A549 (cell line): ENCODE measurements around the gene FSHR. TPM values are rescaled to one million over a fixed set of nuclear protein-coding genes. Genes with fewer than 3 reads are reported as not detected.

Source experiments
- ATAC-seq, 2 experiments: fragments of 200-7000 bp in 1 of 2; fragments of >200 bp in 1 of 2; cut with Nextera tagmentation in 1 of 2; cut with Tn5 transposase in 1 of 2; 3 replicates each; pipeline versions ENCODE4 v1.8.0 to v1.9.1; 2018 to 2020; ENCODE audit warnings: mild to moderate bottlenecking in 1 of 2, moderate library complexity in 1 of 2
- CTCF ChIA-PET: fragments of 300-600 bp; sonication (Branson Sonifier 250); formaldehyde crosslinking; extraction: SDS; loops from one replicate; lab custom pipeline; 2021; ENCODE audit warnings: antibody characterized with exemption, inconsistent platforms; lab: Yijun Ruan, JAX
- POLR2A ChIA-PET: fragments of 350-600 bp; formaldehyde crosslinking; extraction: SDS; loops from one replicate; lab custom pipeline; 2021; ENCODE audit warnings: antibody characterized with exemption, inconsistent platforms; lab: Yijun Ruan, JAX
- DNase-seq, 2 experiments: peaks; one replicate each; pipeline versions ENCODE4 v3.0.0 to v3.0.0-alpha.2; 2011 to 2016; ENCODE audit warnings: low read depth in 1 of 2, low spot score in 1 of 2
- FAIRE-seq: peaks from 2 replicates; lab custom pipeline; 2011; peaks lifted over from hg19 to GRCh38; lab: Jason Lieb, UNC
- H3K27ac ChIP-seq, 2 experiments: fragments of >200 bp; sonication (Bioruptor Twin); formaldehyde crosslinking; 3 replicates each; pipeline ENCODE4 v1.5.1; 2016 to 2017
- H3K4me1 ChIP-seq: fragments of >200 bp; sonication (Bioruptor Twin); formaldehyde crosslinking; 3 replicates; pipeline ENCODE4 v1.6.1; 2016
- H3K4me2 ChIP-seq: fragments of >200 bp; sonication (Bioruptor Twin); formaldehyde crosslinking; 3 replicates; pipeline ENCODE4 v1.6.1; 2016
- H3K4me3 ChIP-seq: fragments of >200 bp; sonication (Bioruptor Twin); formaldehyde crosslinking; 3 replicates; pipeline ENCODE4 v1.5.1; 2016
- H3K9me3 ChIP-seq: fragments of >200 bp; sonication (Bioruptor Twin); formaldehyde crosslinking; 3 replicates; pipeline ENCODE4 v1.6.1; 2016
- CHD4 ChIP-seq: fragments of 200-600 bp; sonication (generic); IDR thresholded peaks from 2 replicates; pipeline ENCODE4 v1.6.1; 2016; ENCODE audit warnings: antibody characterized with exemption, mild to moderate bottlenecking, borderline replicate concordance
- EP300 ChIP-seq, 2 experiments: fragments of >200 bp; sonication (Bioruptor Twin); formaldehyde crosslinking; IDR thresholded peaks; 2 replicates in 1 of 2; 3 replicates in 1 of 2; pipeline ENCODE4 v1.6.1; 2016 to 2017
- ESRRA ChIP-seq: fragments of 150-350 bp; IDR thresholded peaks from 2 replicates; pipeline ENCODE4 v1.6.1; 2014; ENCODE audit warnings: mild to moderate bottlenecking, low read length, borderline replicate concordance
- FOSB ChIP-seq: fragments of 250-450 bp; sonication (Bioruptor Pico); IDR thresholded peaks from 2 replicates; pipeline ENCODE4 v1.5.0; 2020; ENCODE audit warnings: mild to moderate bottlenecking, moderate library complexity
- FOSL2 ChIP-seq, 2 experiments: fragments of 450-650 bp in 1 of 2; fragments of >200 bp in 1 of 2; sonication (Bioruptor Twin) in 1 of 2; formaldehyde crosslinking; IDR thresholded peaks; 2 replicates each; pipeline versions ENCODE4 v1.5.0 to v1.6.1; 2016 to 2020; ENCODE audit warnings: mild to moderate bottlenecking in 1 of 2, moderate library complexity in 1 of 2
- HOXA7 ChIP-seq: fragments of 250-450 bp; sonication (Bioruptor Pico); IDR thresholded peaks from 2 replicates; pipeline ENCODE4 v1.5.0; 2020; ENCODE audit warnings: mild to moderate bottlenecking, moderate library complexity
- HOXB13 ChIP-seq: fragments of 250-450 bp; sonication (Bioruptor Pico); IDR thresholded peaks from 2 replicates; pipeline ENCODE4 v1.5.0; 2020; ENCODE audit warnings: low read depth, mild to moderate bottlenecking, moderate library complexity
- HOXB5 ChIP-seq: fragments of 250-450 bp; sonication (Bioruptor Pico); IDR thresholded peaks from 2 replicates; pipeline ENCODE4 v1.5.0; 2020; ENCODE audit warnings: mild to moderate bottlenecking, moderate library complexity
- KDM1A ChIP-seq: fragments of 200-600 bp; sonication (generic); IDR thresholded peaks from 2 replicates; pipeline ENCODE4 v1.6.1; 2016; ENCODE audit warnings: low read depth, mild to moderate bottlenecking
- KDM5A ChIP-seq: fragments of 200-600 bp; sonication (generic); IDR thresholded peaks from 2 replicates; pipeline ENCODE4 v1.6.1; 2016; ENCODE audit warnings: antibody characterized with exemption, mild to moderate bottlenecking
- MAFK ChIP-seq: fragments of 450-650 bp; IDR thresholded peaks from 2 replicates; pipeline ENCODE4 v1.6.1; 2014; ENCODE audit not compliant: partially characterized antibody
- NFE2L2 ChIP-seq: fragments of 150-350 bp; conservative IDR thresholded peaks from 2 replicates; pipeline ENCODE4 v1.6.1; 2014; ENCODE audit warnings: low read length
- RARB ChIP-seq: fragments of 250-450 bp; sonication (Bioruptor Pico); IDR thresholded peaks from 2 replicates; pipeline ENCODE4 v1.8.0; 2021; ENCODE audit warnings: mild to moderate bottlenecking, moderate library complexity
- RCOR1 ChIP-seq: fragments of 150-350 bp; IDR thresholded peaks from 2 replicates; pipeline ENCODE4 v1.6.1; 2014; ENCODE audit warnings: antibody characterized with exemption, low read length, low read depth
- RFX5 ChIP-seq: fragments of 450-650 bp; IDR thresholded peaks from 2 replicates; pipeline ENCODE4 v1.7.1; 2014; ENCODE audit warnings: antibody characterized with exemption, mild to moderate bottlenecking, moderate library complexity
- TFCP2L1 ChIP-seq: fragments of 250-450 bp; sonication (Bioruptor Pico); IDR thresholded peaks from 2 replicates; pipeline ENCODE4 v1.5.0; 2021; ENCODE audit warnings: mild to moderate bottlenecking
- TP53 ChIP-seq: fragments of 250-450 bp; sonication (Bioruptor Pico); IDR thresholded peaks from 2 replicates; pipeline ENCODE4 v1.5.0; 2021; ENCODE audit warnings: mild to moderate bottlenecking, moderate library complexity
- ZFP36 ChIP-seq: fragments of 450-650 bp; IDR thresholded peaks from 2 replicates; pipeline ENCODE4 v1.6.1; 2014; ENCODE audit warnings: borderline replicate concordance; ENCODE audit not compliant: partially characterized antibody
- ZSCAN20 ChIP-seq: fragments of 250-450 bp; sonication (Bioruptor Pico); IDR thresholded peaks from 2 replicates; pipeline ENCODE4 v1.8.0; 2022; ENCODE audit warnings: mild to moderate bottlenecking, moderate library complexity
- WGBS: methylation state at CpG from one replicate; pipeline ENCODE4 v1.1.6; 2017; ENCODE audit errors: missing lambda C conversion rate; 5-methylcytosine and 5-hydroxymethylcytosine counted together
- polyA plus RNA-seq, 4 experiments: library from polyadenylated mRNA; depleted of rRNA in 3 of 4; stranded (reverse); fragments of >200 nt; fragmentation: RNase III in 1 of 4; extraction: RNeasy Plus Mini Kit Qiagen cat#74134 plus additional on column Dnase treatment in 1 of 4; gene quantifications; 2 replicates in 3 of 4; 3 replicates in 1 of 4; pipeline ENCODE4 v1.2.3, GENCODE V29; 2011 to 2017
- TF ChIP-seq, protein P1 (sequence below): fragments of >200 bp; sonication (Bioruptor Twin); formaldehyde crosslinking; IDR thresholded peaks from 3 replicates; pipeline ENCODE4 v1.5.1; 2016
- TF ChIP-seq, protein P2 (sequence below): IDR thresholded peaks from 2 replicates; pipeline ENCODE4 v1.6.1; 2012
- TF ChIP-seq, protein P3 (sequence below): fragments of 250-450 bp; sonication (Bioruptor Pico); IDR thresholded peaks from 2 replicates; pipeline ENCODE4 v1.5.0; 2021; ENCODE audit warnings: mild to moderate bottlenecking, moderate library complexity, borderline replicate concordance
- TF ChIP-seq, protein P4 (sequence below): IDR thresholded peaks from 2 replicates; pipeline ENCODE4 v1.6.1; 2012; ENCODE audit warnings: low read depth, borderline replicate concordance
- TF ChIP-seq, protein P5 (sequence below): fragments of 150-350 bp; IDR thresholded peaks from 2 replicates; pipeline ENCODE4 v1.6.1; 2014; ENCODE audit warnings: low read depth, mild to moderate bottlenecking, low read length
- TF ChIP-seq, protein P6 (sequence below): fragments of 200-600 bp; sonication (generic); IDR thresholded peaks from 2 replicates; pipeline ENCODE4 v1.6.1; 2016; ENCODE audit warnings: antibody characterized with exemption, mild to moderate bottlenecking, moderate library complexity

Gene FSHR
- polyA plus RNA-seq, 2 of the 4 experiments (the other 2 are of a cell fraction), result not detected

DNA sequence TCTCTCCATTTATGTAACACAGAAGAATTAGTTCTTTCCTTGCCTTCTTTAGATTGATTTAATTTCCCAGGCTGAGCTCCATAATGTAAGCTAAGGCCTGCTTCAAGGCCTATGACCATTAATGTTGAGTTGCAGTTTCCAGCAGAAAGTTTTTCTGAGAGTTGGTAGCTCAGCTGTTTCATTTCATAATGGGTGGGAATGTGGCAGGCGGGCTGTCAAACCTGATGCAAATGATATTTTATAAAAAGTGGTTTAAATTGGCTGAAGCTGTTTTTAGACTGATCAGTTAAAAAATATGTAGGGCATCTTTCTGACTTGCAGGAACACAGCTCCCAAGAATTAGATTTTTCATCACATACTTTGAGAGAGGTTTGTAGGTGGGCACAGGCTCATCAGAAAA, 40.4 kb upstream of the FSHR start:
- Histone ChIP-seq H3K9me3 (no peaks in the 10 kb centered on the region), H3K4me2 (no peak overlapping the region), H3K27ac (no peak overlapping the region), H3K4me1 (no peaks in the 10 kb centered on the region), H3K4me3 (no peak overlapping the region)
- ATAC-seq, result no peak
- FAIRE-seq, result no peak
- ChIA-PET CTCF (no interaction called here), POLR2A (no interaction called here)
- TF ChIP-seq, protein P1, sequence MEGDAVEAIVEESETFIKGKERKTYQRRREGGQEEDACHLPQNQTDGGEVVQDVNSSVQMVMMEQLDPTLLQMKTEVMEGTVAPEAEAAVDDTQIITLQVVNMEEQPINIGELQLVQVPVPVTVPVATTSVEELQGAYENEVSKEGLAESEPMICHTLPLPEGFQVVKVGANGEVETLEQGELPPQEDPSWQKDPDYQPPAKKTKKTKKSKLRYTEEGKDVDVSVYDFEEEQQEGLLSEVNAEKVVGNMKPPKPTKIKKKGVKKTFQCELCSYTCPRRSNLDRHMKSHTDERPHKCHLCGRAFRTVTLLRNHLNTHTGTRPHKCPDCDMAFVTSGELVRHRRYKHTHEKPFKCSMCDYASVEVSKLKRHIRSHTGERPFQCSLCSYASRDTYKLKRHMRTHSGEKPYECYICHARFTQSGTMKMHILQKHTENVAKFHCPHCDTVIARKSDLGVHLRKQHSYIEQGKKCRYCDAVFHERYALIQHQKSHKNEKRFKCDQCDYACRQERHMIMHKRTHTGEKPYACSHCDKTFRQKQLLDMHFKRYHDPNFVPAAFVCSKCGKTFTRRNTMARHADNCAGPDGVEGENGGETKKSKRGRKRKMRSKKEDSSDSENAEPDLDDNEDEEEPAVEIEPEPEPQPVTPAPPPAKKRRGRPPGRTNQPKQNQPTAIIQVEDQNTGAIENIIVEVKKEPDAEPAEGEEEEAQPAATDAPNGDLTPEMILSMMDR, result no peak
- TF ChIP-seq KDM5A (no peak), HOXA7 (no peak), ESRRA (no peak), FOSB (CRISPR knock-in tag) (no peak), RARB (CRISPR knock-in tag) (no peak), NFE2L2 (no peak), HOXB5 (CRISPR knock-in tag) (no peak), FOSL2 (IDR thresholded peaks at IDR 0.05) (no peak), FOSL2 (CRISPR knock-in tag; IDR thresholded peaks at IDR 0.05) (no peak), RFX5 (no peak), TP53 (CRISPR knock-in tag) (no peak), KDM1A (no peak), TFCP2L1 (no peak), MAFK (no peak), ZSCAN20 (no peak)
- TF ChIP-seq, protein P2, sequence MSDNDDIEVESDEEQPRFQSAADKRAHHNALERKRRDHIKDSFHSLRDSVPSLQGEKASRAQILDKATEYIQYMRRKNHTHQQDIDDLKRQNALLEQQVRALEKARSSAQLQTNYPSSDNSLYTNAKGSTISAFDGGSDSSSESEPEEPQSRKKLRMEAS, result no peak
- TF ChIP-seq, protein P3, sequence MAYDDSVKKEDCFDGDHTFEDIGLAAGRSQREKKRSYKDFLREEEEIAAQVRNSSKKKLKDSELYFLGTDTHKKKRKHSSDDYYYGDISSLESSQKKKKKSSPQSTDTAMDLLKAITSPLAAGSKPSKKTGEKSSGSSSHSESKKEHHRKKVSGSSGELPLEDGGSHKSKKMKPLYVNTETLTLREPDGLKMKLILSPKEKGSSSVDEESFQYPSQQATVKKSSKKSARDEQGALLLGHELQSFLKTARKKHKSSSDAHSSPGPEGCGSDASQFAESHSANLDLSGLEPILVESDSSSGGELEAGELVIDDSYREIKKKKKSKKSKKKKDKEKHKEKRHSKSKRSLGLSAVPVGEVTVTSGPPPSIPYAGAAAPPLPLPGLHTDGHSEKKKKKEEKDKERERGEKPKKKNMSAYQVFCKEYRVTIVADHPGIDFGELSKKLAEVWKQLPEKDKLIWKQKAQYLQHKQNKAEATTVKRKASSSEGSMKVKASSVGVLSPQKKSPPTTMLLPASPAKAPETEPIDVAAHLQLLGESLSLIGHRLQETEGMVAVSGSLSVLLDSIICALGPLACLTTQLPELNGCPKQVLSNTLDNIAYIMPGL (CRISPR knock-in tag), result no peak
- TF ChIP-seq, protein P4, sequence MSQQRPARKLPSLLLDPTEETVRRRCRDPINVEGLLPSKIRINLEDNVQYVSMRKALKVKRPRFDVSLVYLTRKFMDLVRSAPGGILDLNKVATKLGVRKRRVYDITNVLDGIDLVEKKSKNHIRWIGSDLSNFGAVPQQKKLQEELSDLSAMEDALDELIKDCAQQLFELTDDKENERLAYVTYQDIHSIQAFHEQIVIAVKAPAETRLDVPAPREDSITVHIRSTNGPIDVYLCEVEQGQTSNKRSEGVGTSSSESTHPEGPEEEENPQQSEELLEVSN, result no peak
- 0% methylated on average over 1 of the region's 1 CpG for WGBS
- DNase-seq, result no peak

DNA sequence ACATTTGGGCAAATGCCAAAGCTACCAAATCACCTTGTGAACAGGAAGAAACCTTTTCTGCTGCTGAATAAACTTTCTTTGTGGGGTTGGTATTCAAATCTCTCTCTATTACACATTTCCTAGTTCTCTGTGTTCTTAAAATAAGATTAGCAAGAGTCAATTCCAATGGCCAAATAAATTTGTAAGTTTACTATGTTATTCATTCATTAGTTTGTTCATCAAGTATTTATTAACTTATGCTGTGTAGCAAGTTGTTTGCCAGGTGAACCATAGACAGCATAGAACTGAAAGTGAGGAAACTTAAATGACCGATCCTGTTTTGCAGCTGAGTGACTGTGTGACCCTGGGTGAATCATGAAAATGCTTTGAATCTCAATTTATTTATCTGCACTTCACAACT, 37.7 kb upstream of the FSHR start:
- ATAC-seq, result no peak
- no peaks in the 10 kb centered on the region for H3K9me3 ChIP-seq
- H3K4me1 ChIP-seq, result no peaks in the 10 kb centered on the region
- no peak for TF ChIP-seq EP300 (IDR thresholded peaks at IDR 0.05)
- TF ChIP-seq, protein P5, sequence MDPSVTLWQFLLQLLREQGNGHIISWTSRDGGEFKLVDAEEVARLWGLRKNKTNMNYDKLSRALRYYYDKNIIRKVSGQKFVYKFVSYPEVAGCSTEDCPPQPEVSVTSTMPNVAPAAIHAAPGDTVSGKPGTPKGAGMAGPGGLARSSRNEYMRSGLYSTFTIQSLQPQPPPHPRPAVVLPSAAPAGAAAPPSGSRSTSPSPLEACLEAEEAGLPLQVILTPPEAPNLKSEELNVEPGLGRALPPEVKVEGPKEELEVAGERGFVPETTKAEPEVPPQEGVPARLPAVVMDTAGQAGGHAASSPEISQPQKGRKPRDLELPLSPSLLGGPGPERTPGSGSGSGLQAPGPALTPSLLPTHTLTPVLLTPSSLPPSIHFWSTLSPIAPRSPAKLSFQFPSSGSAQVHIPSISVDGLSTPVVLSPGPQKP, result no peak
- no peak for TF ChIP-seq CHD4
- TF ChIP-seq ZFP36, result no peak
- TF ChIP-seq, protein P2, result no peak
- TF ChIP-seq HOXB13, result no peak
- TF ChIP-seq, protein P6, sequence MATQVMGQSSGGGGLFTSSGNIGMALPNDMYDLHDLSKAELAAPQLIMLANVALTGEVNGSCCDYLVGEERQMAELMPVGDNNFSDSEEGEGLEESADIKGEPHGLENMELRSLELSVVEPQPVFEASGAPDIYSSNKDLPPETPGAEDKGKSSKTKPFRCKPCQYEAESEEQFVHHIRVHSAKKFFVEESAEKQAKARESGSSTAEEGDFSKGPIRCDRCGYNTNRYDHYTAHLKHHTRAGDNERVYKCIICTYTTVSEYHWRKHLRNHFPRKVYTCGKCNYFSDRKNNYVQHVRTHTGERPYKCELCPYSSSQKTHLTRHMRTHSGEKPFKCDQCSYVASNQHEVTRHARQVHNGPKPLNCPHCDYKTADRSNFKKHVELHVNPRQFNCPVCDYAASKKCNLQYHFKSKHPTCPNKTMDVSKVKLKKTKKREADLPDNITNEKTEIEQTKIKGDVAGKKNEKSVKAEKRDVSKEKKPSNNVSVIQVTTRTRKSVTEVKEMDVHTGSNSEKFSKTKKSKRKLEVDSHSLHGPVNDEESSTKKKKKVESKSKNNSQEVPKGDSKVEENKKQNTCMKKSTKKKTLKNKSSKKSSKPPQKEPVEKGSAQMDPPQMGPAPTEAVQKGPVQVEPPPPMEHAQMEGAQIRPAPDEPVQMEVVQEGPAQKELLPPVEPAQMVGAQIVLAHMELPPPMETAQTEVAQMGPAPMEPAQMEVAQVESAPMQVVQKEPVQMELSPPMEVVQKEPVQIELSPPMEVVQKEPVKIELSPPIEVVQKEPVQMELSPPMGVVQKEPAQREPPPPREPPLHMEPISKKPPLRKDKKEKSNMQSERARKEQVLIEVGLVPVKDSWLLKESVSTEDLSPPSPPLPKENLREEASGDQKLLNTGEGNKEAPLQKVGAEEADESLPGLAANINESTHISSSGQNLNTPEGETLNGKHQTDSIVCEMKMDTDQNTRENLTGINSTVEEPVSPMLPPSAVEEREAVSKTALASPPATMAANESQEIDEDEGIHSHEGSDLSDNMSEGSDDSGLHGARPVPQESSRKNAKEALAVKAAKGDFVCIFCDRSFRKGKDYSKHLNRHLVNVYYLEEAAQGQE, result no peak
- no peak for TF ChIP-seq RCOR1
- no peak for TF ChIP-seq KDM1A
- no peak overlapping the region for H3K4me3 ChIP-seq
- no peak overlapping the region for H3K27ac ChIP-seq
- 3% methylated on average over 1 of the region's 1 CpG for WGBS
- ChIA-PET POLR2A (no interaction called here), CTCF (no interaction called here)
- DNase-seq, result no peak
- H3K4me2 ChIP-seq, result no peak overlapping the region
- FAIRE-seq, result no peak
